WTC11 (cell line): ENCODE measurements around the gene MLPH. TPM values are rescaled to one million over a fixed set of nuclear protein-coding genes. Genes with fewer than 3 reads are reported as not detected.

Experiments used
- ATAC-seq: fragments of 200-7000 bp; cut with Tn5 transposase; 2 replicates; pipeline ENCODE4 v1.10.0; 2021; ENCODE audit warnings: mild to moderate bottlenecking, moderate library complexity
- CTCF ChIA-PET: fragments of 300-600 bp; sonication (Branson Sonifier 250); formaldehyde crosslinking; loops from one replicate; lab custom pipeline; 2021; ENCODE audit warnings: antibody characterized with exemption; lab: Charles Lee
- POLR2A ChIA-PET: fragments of 350-600 bp; sonication (Branson Sonifier 250); formaldehyde crosslinking; loops from one replicate; lab custom pipeline; 2021; ENCODE audit warnings: antibody characterized with exemption; lab: Charles Lee
- DNase-seq: peaks from one replicate; pipeline ENCODE4 v3.0.0; 2021; ENCODE audit warnings: low spot score
- H3K27ac Mint-ChIP-seq: 2 replicates; pipeline ENCODE4 v1.8.0; 2021; ENCODE audit warnings: mixed read lengths
- H3K27me3 Mint-ChIP-seq: 2 replicates; pipeline ENCODE4 v1.8.0; 2021; ENCODE audit warnings: low read depth, mild to moderate bottlenecking, moderate library complexity, mixed read lengths
- H3K36me3 Mint-ChIP-seq: 2 replicates; pipeline ENCODE4 v1.8.0; 2021; ENCODE audit warnings: mixed read lengths
- H3K4me1 Mint-ChIP-seq: 2 replicates; pipeline ENCODE4 v1.8.0; 2022; ENCODE audit warnings: mixed read lengths
- H3K4me3 Mint-ChIP-seq: 2 replicates; pipeline ENCODE4 v1.8.0; 2021; ENCODE audit warnings: mild to moderate bottlenecking, moderate library complexity, mixed read lengths
- H3K9me3 Mint-ChIP-seq: 2 replicates; pipeline ENCODE4 v1.8.0; 2021; ENCODE audit warnings: mixed read lengths
- AR ChIP-seq: fragments of 250-450 bp; sonication (Bioruptor Pico); IDR thresholded peaks from 2 replicates; pipeline ENCODE4 v1.9.0; 2021; ENCODE audit warnings: mild to moderate bottlenecking
- ATF1 ChIP-seq: sonication (generic); formaldehyde crosslinking; IDR thresholded peaks from 2 replicates; pipeline ENCODE4 v1.8.1; 2023; ENCODE audit warnings: mild to moderate bottlenecking, moderate library complexity, missing genetic modification reagents
- E2F5 ChIP-seq: sonication (generic); formaldehyde crosslinking; IDR thresholded peaks from 2 replicates; pipeline ENCODE4 v1.8.1; 2022; ENCODE audit warnings: mild to moderate bottlenecking, moderate library complexity, missing genetic modification reagents
- ELF4 ChIP-seq: sonication (generic); formaldehyde crosslinking; IDR thresholded peaks from 2 replicates; pipeline ENCODE4 v1.8.1; 2022; ENCODE audit warnings: low read depth, mild to moderate bottlenecking, moderate library complexity, missing genetic modification reagents
- ESRRA ChIP-seq: sonication (generic); formaldehyde crosslinking; IDR thresholded peaks from 2 replicates; pipeline ENCODE4 v1.8.1; 2022; ENCODE audit warnings: mild to moderate bottlenecking, missing genetic modification reagents, borderline replicate concordance
- FOXJ3 ChIP-seq: sonication (generic); formaldehyde crosslinking; IDR thresholded peaks from 2 replicates; pipeline ENCODE4 v1.9.0; 2021; ENCODE audit warnings: missing genetic modification reagents, mild to moderate bottlenecking, borderline replicate concordance
- FOXP4 ChIP-seq: sonication (generic); formaldehyde crosslinking; IDR thresholded peaks from 2 replicates; pipeline ENCODE4 v1.8.0; 2022; ENCODE audit warnings: mild to moderate bottlenecking, missing genetic modification reagents
- HMGA2 ChIP-seq: fragments of 250-450 bp; sonication (Bioruptor Pico); IDR thresholded peaks from 2 replicates; pipeline ENCODE4 v1.4.0; 2021; ENCODE audit warnings: mild to moderate bottlenecking, moderate library complexity
- KAT7 ChIP-seq: sonication (generic); formaldehyde crosslinking; IDR thresholded peaks from 2 replicates; pipeline ENCODE4 v1.8.1; 2023; ENCODE audit warnings: missing genetic modification reagents, mild to moderate bottlenecking, borderline replicate concordance
- NFATC4 ChIP-seq: fragments of 250-450 bp; sonication (Bioruptor Pico); IDR thresholded peaks from 2 replicates; pipeline ENCODE4 v1.9.0; 2021; ENCODE audit warnings: mild to moderate bottlenecking
- NR1H2 ChIP-seq: sonication (generic); formaldehyde crosslinking; IDR thresholded peaks from 2 replicates; pipeline ENCODE4 v1.9.0; 2021; ENCODE audit warnings: mild to moderate bottlenecking, moderate library complexity, missing genetic modification reagents
- SMAD3 ChIP-seq: sonication (generic); formaldehyde crosslinking; IDR thresholded peaks from 2 replicates; pipeline ENCODE4 v1.8.0; 2022; ENCODE audit warnings: missing genetic modification reagents, mild to moderate bottlenecking, borderline replicate concordance
- SOX15 ChIP-seq: fragments of 250-450 bp; sonication (Bioruptor Pico); IDR thresholded peaks from 2 replicates; pipeline ENCODE4 v1.9.0; 2021; ENCODE audit warnings: mild to moderate bottlenecking
- SP1 ChIP-seq: sonication (generic); formaldehyde crosslinking; conservative IDR thresholded peaks from 2 replicates; pipeline ENCODE4 v1.8.1; 2022; ENCODE audit warnings: missing genetic modification reagents
- TCF7 ChIP-seq: sonication (generic); formaldehyde crosslinking; IDR thresholded peaks from 2 replicates; pipeline ENCODE4 v1.8.0; 2022; ENCODE audit warnings: mild to moderate bottlenecking, low read depth, missing genetic modification reagents, moderate library complexity
- TEAD4 ChIP-seq: sonication (generic); formaldehyde crosslinking; IDR thresholded peaks from 2 replicates; pipeline ENCODE4 v1.8.0; 2022; ENCODE audit warnings: mild to moderate bottlenecking, missing genetic modification reagents
- ZNF281 ChIP-seq: sonication (generic); formaldehyde crosslinking; IDR thresholded peaks from 2 replicates; pipeline ENCODE4 v1.8.0; 2023; ENCODE audit warnings: mild to moderate bottlenecking, missing genetic modification reagents
- ZNF396 ChIP-seq: fragments of 250-450 bp; sonication (Bioruptor Pico); IDR thresholded peaks from 2 replicates; pipeline ENCODE4 v1.8.0; 2021; ENCODE audit warnings: mild to moderate bottlenecking, moderate library complexity, borderline replicate concordance
- ZNF416 ChIP-seq: fragments of 250-450 bp; sonication (Bioruptor Pico); IDR thresholded peaks from 2 replicates; pipeline ENCODE4 v1.9.0; 2021; ENCODE audit warnings: mild to moderate bottlenecking, inconsistent platforms
- ZNF671 ChIP-seq: fragments of 250-450 bp; sonication (Bioruptor Pico); IDR thresholded peaks from 2 replicates; pipeline ENCODE4 v1.8.0; 2021; ENCODE audit warnings: mild to moderate bottlenecking
- total RNA-seq: library from RNA; stranded (reverse); gene quantifications from 3 replicates; pipeline ENCODE4 v1.2.3, GENCODE V29; 2021

MLPH gene
- total RNA-seq, 1 experiment from 2014 or later = 10.3 TPM

GRCh38 chr2:237553948-237554347 is 66.9 kb downstream of the MLPH start (continued):
- no peak for TF ChIP-seq ZNF281 (CRISPR knock-in tag)
- no peak for TF ChIP-seq FOXJ3 (CRISPR knock-in tag)
- no peak for TF ChIP-seq TCF7 (CRISPR knock-in tag)
- TF ChIP-seq E2F5 = no peak
- no peak for TF ChIP-seq ZNF416 (CRISPR knock-in tag)
- TF ChIP-seq ELF4 (CRISPR knock-in tag) = no peak
- no peak for TF ChIP-seq ZNF671
- no peak for TF ChIP-seq NR1H2 (CRISPR knock-in tag)
- TF ChIP-seq KAT7 = no peak
- TF ChIP-seq AR = no peak
- TF ChIP-seq SOX15 (CRISPR knock-in tag) = no peak
- TF ChIP-seq HMGA2 (CRISPR knock-in tag) = no peak

GRCh38 chr2:237555560-237555959 is 68.5 kb downstream of the MLPH start:
- peaks cover 3% of the 10 kb centered on the region for H3K27me3 Mint-ChIP-seq
- CTCF ChIA-PET = interaction anchor here (1.3 to 1.6 kb wide), 2 partner anchors 16 to 43 kb away, joined by 4 to 11 read pairs; no protein-coding TSS in a partner anchor
- H3K36me3 Mint-ChIP-seq = peaks cover 35% of the 10 kb centered on the region
- TF ChIP-seq SOX15 (CRISPR knock-in tag) (no peak), TEAD4 (CRISPR knock-in tag) (no peak), ZNF396 (no peak), ATF1 (CRISPR knock-in tag) (no peak), FOXP4 (CRISPR knock-in tag) (no peak), SP1 (CRISPR knock-in tag) (no peak), SMAD3 (CRISPR knock-in tag) (no peak), NR1H2 (CRISPR knock-in tag) (no peak), ESRRA (CRISPR knock-in tag) (no peak), NFATC4 (CRISPR knock-in tag) (no peak)
- H3K9me3 Mint-ChIP-seq = peaks cover 34% of the 10 kb centered on the region
- DNase-seq = no peak
- no peak overlapping the region for H3K4me3 Mint-ChIP-seq
- no peaks in the 10 kb centered on the region for H3K4me1 Mint-ChIP-seq
- POLR2A ChIA-PET = no interaction called here
- no peak overlapping the region for H3K27ac Mint-ChIP-seq
- no peak for ATAC-seq
